IPS DF 6.9 (cell line): ENCODE measurements around the gene CSNK2A1.
"Not testable (repeated sequence)": the region's sequence is repeated elsewhere in the genome, so short reads cannot be mapped to it uniquely, and the experiment has no call there.

Experiments used
- DNase-seq: peaks from one replicate; pipeline ENCODE4 v3.0.0-alpha.2; 2013; ENCODE audit warnings: low read depth, low spot score
- H3K27ac ChIP-seq: one replicate; pipeline ENCODE4 v1.5.1; 2013; ENCODE audit warnings: low read length, control low read depth
- H3K27me3 ChIP-seq: 2 replicates; pipeline ENCODE4 v1.6.1; 2013; ENCODE audit warnings: mild to moderate bottlenecking, low read length; ENCODE audit not compliant: control insufficient read depth, insufficient read depth
- H3K36me3 ChIP-seq: 2 replicates; pipeline ENCODE4 v1.6.1; 2013; ENCODE audit warnings: low read length; ENCODE audit not compliant: control insufficient read depth, insufficient read depth
- H3K4me1 ChIP-seq: 2 replicates; pipeline ENCODE4 v1.6.1; 2013; ENCODE audit warnings: low read length; ENCODE audit not compliant: control insufficient read depth, insufficient read depth
- H3K4me3 ChIP-seq: 2 replicates; pipeline ENCODE4 v1.5.1; 2013; ENCODE audit warnings: mild to moderate bottlenecking, low read length
- H3K9me3 ChIP-seq: 2 replicates; pipeline ENCODE4 v1.6.1; 2013; ENCODE audit warnings: low read length, inconsistent platforms; ENCODE audit not compliant: control insufficient read depth, insufficient read depth
- WGBS: extraction: QIAGEN DNeasy Blood & Tissue Kit; methylation state at CpG from one replicate; pipeline ENCODE4 v1.1.7; 2013; ENCODE audit warnings: mixed read lengths, missing lambda C conversion rate; ENCODE audit not compliant: insufficient read length, insufficient coverage; 5-methylcytosine and 5-hydroxymethylcytosine counted together

The CSNK2A1 gene

DNA sequence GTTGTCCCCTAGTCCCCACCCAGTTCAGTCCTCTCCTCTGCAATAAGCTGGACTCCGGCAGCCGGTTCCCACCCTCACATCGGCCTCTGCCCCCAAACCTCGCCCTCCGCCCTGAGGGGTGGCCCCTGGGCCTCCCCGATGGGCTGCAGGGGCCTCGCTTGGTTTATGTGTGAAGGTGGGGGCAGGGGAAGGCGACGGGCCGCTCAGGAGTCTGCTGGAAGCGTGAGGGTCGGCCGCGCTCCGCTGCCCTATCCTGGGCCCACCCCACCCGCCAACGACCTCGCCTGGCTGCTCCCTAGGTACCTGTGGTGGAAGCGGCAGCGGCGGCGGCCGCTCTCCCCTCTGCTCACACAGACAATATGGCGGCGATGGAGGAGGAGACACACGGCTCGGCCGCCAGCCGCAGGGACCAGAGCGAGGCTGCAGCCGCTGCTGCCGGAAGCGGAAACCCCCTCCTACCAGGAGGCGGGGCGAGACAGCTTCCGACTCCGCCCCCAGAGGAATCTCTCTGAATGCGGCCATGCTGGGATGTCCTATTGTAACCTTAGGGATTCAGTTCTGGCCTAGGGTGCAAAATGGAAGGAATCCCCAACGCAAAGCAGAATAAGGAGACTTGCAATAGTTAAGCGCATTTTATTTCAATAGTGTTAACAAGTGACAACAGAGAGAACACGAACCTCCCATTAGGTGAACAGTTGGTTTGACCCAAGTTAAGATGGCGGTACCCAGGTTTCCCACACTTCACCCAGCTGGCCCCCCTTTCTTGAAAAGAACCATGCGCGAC, at the start of gene CSNK2A1:
TSS of gene CSNK2A1 (minus strand) at position 422 of the 784 bp plus-strand sequence. CDS start 35,239 bp downstream, outside the sequence.
- H3K4me3 ChIP-seq, result peak within 1 kb of the TSS; percentile 77

GRCh38 chr20:592506-592905, 48.9 kb upstream of the CSNK2A1 start:
- no peak overlapping the region for H3K27ac ChIP-seq
- no peaks in the 10 kb centered on the region for H3K36me3 ChIP-seq
- DNase-seq, result no peak
- H3K4me3 ChIP-seq, result no peak overlapping the region
- H3K4me1 ChIP-seq, result no peaks in the 10 kb centered on the region
- no peaks in the 10 kb centered on the region for H3K27me3 ChIP-seq
- no peaks in the 10 kb centered on the region for H3K9me3 ChIP-seq
- no CpG with 5 or more reads among the region's 7 CpGs for WGBS

More for the DNA sequence above, at the start of gene CSNK2A1:
- no peaks in the 10 kb centered on the region for H3K27me3 ChIP-seq
- H3K9me3 ChIP-seq, result no peaks in the 10 kb centered on the region
- no peak within 1 kb of the TSS for H3K27ac ChIP-seq
- DNase-seq, result peak; percentile 85
- H3K4me1 ChIP-seq, result no peaks in the 10 kb centered on the region
- H3K36me3 ChIP-seq, result no peaks in the 10 kb centered on the region
- no CpG with 5 or more reads among the region's 44 CpGs for WGBS

- Histone ChIP-seq H3K4me3 (no peak overlapping the region), H3K27ac (no peak overlapping the region), H3K36me3 (no peaks in the 10 kb centered on the region), H3K27me3 (no peaks in the 10 kb centered on the region), H3K4me1 (no peaks in the 10 kb centered on the region), H3K9me3 (no peaks in the 10 kb centered on the region)
- no peak for DNase-seq
- no CpG with 5 or more reads among the region's 5 CpGs for WGBS
Measured at GRCh38 chr20:591941-592340, 48.4 kb upstream of the CSNK2A1 start.

DNA sequence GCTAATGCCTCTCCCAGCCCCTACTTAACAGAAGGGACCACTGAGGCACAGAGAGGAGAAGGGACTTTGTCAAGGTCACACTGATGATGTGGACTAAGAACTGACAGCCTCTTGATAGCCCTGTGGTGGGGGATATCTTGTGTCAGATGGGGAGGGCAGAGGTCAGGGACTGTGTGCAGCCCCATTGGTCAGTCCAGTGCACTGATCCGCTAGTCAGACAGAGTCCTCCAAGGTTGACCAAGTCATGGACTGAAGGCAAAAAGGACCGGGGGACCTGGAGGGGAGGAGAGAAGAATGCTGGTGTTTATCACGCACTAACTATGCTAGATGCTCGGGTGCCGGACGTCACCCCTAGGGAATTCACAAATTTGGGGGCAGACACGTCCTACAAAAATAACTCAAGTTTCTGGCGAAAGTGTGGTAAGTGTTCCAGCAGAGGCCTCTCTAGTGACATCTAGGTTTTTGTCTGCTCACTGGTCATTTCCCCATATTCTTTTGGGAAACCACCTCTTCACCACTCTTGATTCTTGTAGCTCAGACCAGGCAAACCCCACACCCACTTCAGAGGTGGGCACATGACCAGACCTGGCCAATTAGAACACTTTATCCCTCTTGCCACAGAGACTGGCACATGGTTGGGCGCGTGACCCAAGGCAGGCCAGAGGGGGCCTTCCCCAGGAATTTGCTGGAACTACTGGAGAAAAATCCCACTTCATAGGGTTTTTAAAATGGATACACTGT, 45.5 kb upstream of the CSNK2A1 start:
- Histone ChIP-seq H3K27ac (no peak overlapping the region), H3K27me3 (no peaks in the 10 kb centered on the region), H3K9me3 (no peaks in the 10 kb centered on the region), H3K4me3 (no peak overlapping the region), H3K4me1 (0 out of 2 replicates have a peak, but pooled peaks cover 1% of the 10 kb centered on the region), H3K36me3 (no peaks in the 10 kb centered on the region)
- WGBS, result no CpG with 5 or more reads among the region's 10 CpGs
- no peak for DNase-seq

GRCh38 chr20:588476-588875, 44.9 kb upstream of the CSNK2A1 start:
- no CpG with 5 or more reads among the region's 3 CpGs for WGBS
- Histone ChIP-seq H3K9me3 (no peaks in the 10 kb centered on the region), H3K4me3 (no peak overlapping the region), H3K27ac (no peak overlapping the region), H3K4me1 (0 out of 2 replicates have a peak, but pooled peaks cover 1% of the 10 kb centered on the region), H3K27me3 (no peaks in the 10 kb centered on the region), H3K36me3 (no peaks in the 10 kb centered on the region)
- no peak for DNase-seq

DNA sequence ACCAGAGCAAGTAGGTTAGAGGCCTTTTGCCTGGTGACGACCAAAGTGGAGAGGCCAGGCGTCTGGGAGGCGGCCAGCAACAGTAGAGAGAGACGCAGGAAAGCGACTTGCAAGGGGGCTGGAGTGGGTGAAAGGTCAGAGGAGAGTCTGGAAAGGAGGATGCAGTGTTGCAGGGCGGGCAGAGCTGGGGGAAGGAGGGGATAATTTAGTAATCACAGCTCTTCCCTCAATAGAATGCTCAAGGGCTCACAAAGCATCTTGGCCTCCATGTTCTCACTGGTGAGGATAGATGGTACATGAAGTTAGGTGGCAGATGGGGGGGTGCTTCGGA, 41.3 kb upstream of the CSNK2A1 start:
- Histone ChIP-seq H3K27ac (no peak overlapping the region), H3K4me3 (no peak overlapping the region), H3K4me1 (0 out of 2 replicates have a peak, but pooled peaks cover 1% of the 10 kb centered on the region), H3K27me3 (no peaks in the 10 kb centered on the region), H3K36me3 (no peaks in the 10 kb centered on the region), H3K9me3 (no peaks in the 10 kb centered on the region)
- DNase-seq, result no peak
- no CpG with 5 or more reads among the region's 7 CpGs for whole genome bisulfite sequencing

- Histone ChIP-seq H3K36me3 (no peaks in the 10 kb centered on the region), H3K4me1 (0 out of 2 replicates have a peak, but pooled peaks cover 1% of the 10 kb centered on the region), H3K27me3 (no peaks in the 10 kb centered on the region), H3K27ac (no peak overlapping the region), H3K9me3 (no peaks in the 10 kb centered on the region), H3K4me3 (no peak overlapping the region)
- WGBS, result no CpG with 5 or more reads among the region's 8 CpGs
- DNase-seq, result no peak
Measured at GRCh38 chr20:584161-584970, 40.8 kb upstream of the CSNK2A1 start.

GRCh38 chr20:582204-582603, 38.6 kb upstream of the CSNK2A1 start:
- Histone ChIP-seq H3K36me3 (no peaks in the 10 kb centered on the region), H3K4me1 (0 out of 2 replicates have a peak, but pooled peaks cover 1% of the 10 kb centered on the region), H3K27ac (no peak overlapping the region), H3K9me3 (no peaks in the 10 kb centered on the region), H3K4me3 (no peak overlapping the region), H3K27me3 (no peaks in the 10 kb centered on the region)
- DNase-seq, result no peak
- no CpG with 5 or more reads among the region's 5 CpGs for WGBS

DNA sequence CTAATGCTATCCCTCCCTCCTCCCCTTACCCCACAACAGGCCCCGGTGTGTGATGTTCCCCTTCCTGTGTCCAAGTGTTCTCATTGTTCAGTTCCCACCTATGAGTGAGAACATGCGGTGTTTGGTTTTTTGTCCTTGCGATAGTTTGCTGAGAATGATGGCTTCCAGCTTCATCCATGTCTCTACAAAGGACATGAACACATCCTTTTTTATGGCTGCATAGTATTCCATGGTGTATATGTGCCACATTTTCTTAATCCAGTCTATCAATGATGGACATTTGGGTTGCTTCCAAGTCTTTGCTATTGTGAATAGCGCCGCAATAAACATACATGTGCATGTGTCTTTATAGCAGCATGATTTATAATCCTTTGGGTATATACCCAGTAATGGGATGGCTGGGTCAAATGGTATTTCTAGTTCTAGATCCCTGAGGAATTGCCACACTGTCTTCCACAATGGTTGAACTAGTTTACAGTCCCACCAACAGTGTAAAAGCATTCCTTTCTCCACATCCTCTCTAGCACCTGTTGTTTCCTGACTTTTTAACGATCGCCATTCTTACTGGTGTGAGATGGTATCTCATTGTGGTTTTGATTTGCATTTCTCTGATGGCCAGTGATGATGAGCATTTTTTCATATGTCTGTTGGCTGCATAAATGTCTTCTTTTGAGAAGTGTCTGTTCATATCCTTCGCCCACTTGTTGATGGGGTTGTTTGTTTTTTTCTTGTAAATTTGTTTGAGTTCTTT, 35.5 kb upstream of the CSNK2A1 start:
- H3K4me3 ChIP-seq, H3K4me1 ChIP-seq, DNase-seq, H3K27me3 ChIP-seq, H3K27ac ChIP-seq, H3K36me3 ChIP-seq, H3K9me3 ChIP-seq: not testable (repeated sequence)
- no CpG with 5 or more reads among the region's 8 CpGs for WGBS
